Nephron (organoid): Measurements from ENCODE around the gene DLGAP4.
A peak's percentile ranks its signal among the peaks of the same experiment; 100 is the strongest.

Experiments used
- H3K27ac Mint-ChIP-seq, 3 experiments: 2 replicates each; pipeline ENCODE4 v1.8.0; 2020; ENCODE audit warnings: mixed read lengths in 3 of 3, mild to moderate bottlenecking in 2 of 3, moderate library complexity in 1 of 3
- H3K27me3 Mint-ChIP-seq: 2 replicates; pipeline ENCODE4 v1.8.0; 2021; ENCODE audit warnings: low read depth, mild to moderate bottlenecking, moderate library complexity, mixed read lengths
- H3K36me3 Mint-ChIP-seq: 2 replicates; pipeline ENCODE4 v1.8.0; 2020; ENCODE audit warnings: low read depth, mixed read lengths
- H3K4me1 Mint-ChIP-seq: 2 replicates; pipeline ENCODE4 v1.8.0; 2020; ENCODE audit warnings: mixed read lengths
- H3K4me3 Mint-ChIP-seq, 3 experiments: 2 replicates each; pipeline ENCODE4 v1.8.0; 2020; ENCODE audit warnings: mild to moderate bottlenecking in 3 of 3, mixed read lengths in 3 of 3, moderate library complexity in 2 of 3
- H3K9me3 Mint-ChIP-seq: 2 replicates; pipeline ENCODE4 v1.8.0; 2020; ENCODE audit warnings: mixed read lengths
- CTCF ChIP-seq, 3 experiments: fragments of 200-600 bp; sonication (generic); IDR thresholded peaks; one replicate each; pipeline ENCODE4 v1.5.0; 2021; ENCODE audit warnings: antibody characterized with exemption in 3 of 3; ENCODE audit not compliant: unreplicated experiment in 3 of 3

Gene DLGAP4

GRCh38 chr20:36485286-36485685 is 179.1 kb downstream of the DLGAP4 start:
- Mint-ChIP-seq H3K4me1 (peaks cover 55% of the 10 kb centered on the region), H3K9me3 (no peaks in the 10 kb centered on the region), H3K36me3 (peaks cover 7% of the 10 kb centered on the region), H3K27me3 (no peaks in the 10 kb centered on the region), H3K27ac (peak overlapping the region in 1 of 3 experiments; percentile 68), H3K4me3 (no peak overlapping the region)
- no peak for TF ChIP-seq CTCF (IDR thresholded peaks at IDR 0.05; ENCODE audit: unreplicated experiment in 3 of 3)

- no peak for TF ChIP-seq CTCF (IDR thresholded peaks at IDR 0.05; ENCODE audit: unreplicated experiment in 3 of 3)
- Mint-ChIP-seq H3K4me3 (no peak overlapping the region), H3K36me3 (peaks cover 3% of the 10 kb centered on the region), H3K4me1 (peaks cover 53% of the 10 kb centered on the region), H3K27me3 (no peaks in the 10 kb centered on the region), H3K9me3 (no peaks in the 10 kb centered on the region), H3K27ac (no peak overlapping the region)
Observed at GRCh38 chr20:36487069-36487468, 180.9 kb downstream of the DLGAP4 start.

- Mint-ChIP-seq H3K27ac (no peak overlapping the region), H3K9me3 (no peaks in the 10 kb centered on the region), H3K36me3 (peaks cover 3% of the 10 kb centered on the region), H3K4me1 (peaks cover 41% of the 10 kb centered on the region), H3K27me3 (no peaks in the 10 kb centered on the region), H3K4me3 (no peak overlapping the region)
- no peak for TF ChIP-seq CTCF (IDR thresholded peaks at IDR 0.05; ENCODE audit: unreplicated experiment in 3 of 3)
Observed at GRCh38 chr20:36490191-36490590, 184.1 kb downstream of the DLGAP4 start.

- Mint-ChIP-seq H3K9me3 (no peaks in the 10 kb centered on the region), H3K4me3 (no peak overlapping the region), H3K27me3 (no peaks in the 10 kb centered on the region)
Observed at GRCh38 chr20:36491901-36492617, 185.9 kb downstream of the DLGAP4 start.

GRCh38 chr20:36493051-36493800 is 187.1 kb downstream of the DLGAP4 start:
- H3K4me3 Mint-ChIP-seq = no peak overlapping the region
- peaks cover 14% of the 10 kb centered on the region for H3K36me3 Mint-ChIP-seq
- H3K27me3 Mint-ChIP-seq = no peaks in the 10 kb centered on the region
- peak overlapping the region in 1 of 3 experiments; percentile 40 for H3K27ac Mint-ChIP-seq
- H3K4me1 Mint-ChIP-seq = peaks cover 29% of the 10 kb centered on the region
- no peaks in the 10 kb centered on the region for H3K9me3 Mint-ChIP-seq
- no peak for TF ChIP-seq CTCF (IDR thresholded peaks at IDR 0.05; ENCODE audit: unreplicated experiment in 3 of 3)

More at GRCh38 chr20:36491901-36492617, 185.9 kb downstream of the DLGAP4 start:
- peaks cover 10% of the 10 kb centered on the region for H3K36me3 Mint-ChIP-seq
- TF ChIP-seq CTCF (IDR thresholded peaks at IDR 0.05; ENCODE audit: unreplicated experiment in 3 of 3) = no peak
- H3K27ac Mint-ChIP-seq = peak overlapping the region in 2 of 3 experiments; percentile 31 to 59
- H3K4me1 Mint-ChIP-seq = peaks cover 32% of the 10 kb centered on the region
